SK-N-SH (cell line): Measurements from ENCODE around the gene ANKRD44. TPM values are rescaled to one million over a fixed set of nuclear protein-coding genes. Genes with fewer than 3 reads are reported as not detected.

Experiments
- CTCF ChIA-PET: fragments of 300-600, 350-600 bp; formaldehyde crosslinking; extraction: SDS; loops from one replicate; lab custom pipeline; 2021; lab: Yijun Ruan, JAX
- POLR2A ChIA-PET: fragments of 350-600 bp; sonication (Branson Sonifier 250); formaldehyde crosslinking; extraction: SDS; loops from one replicate; lab custom pipeline; 2020; ENCODE audit warnings: antibody characterized with exemption, inconsistent platforms; lab: Yijun Ruan, JAX
- DNase-seq: peaks from one replicate; pipeline ENCODE4 v3.0.0; 2012
- H2AFZ ChIP-seq: fragments of 200-600 bp; sonication (generic); 2 replicates; pipeline ENCODE4 v1.8.1; 2016; ENCODE audit warnings: antibody characterized with exemption, mild to moderate bottlenecking, low read depth
- H3F3A ChIP-seq: fragments of 200-600 bp; sonication (generic); replicated peaks from 2 replicates; pipeline ENCODE3; 2016; ENCODE audit warnings: antibody characterized with exemption, mild to moderate bottlenecking; ENCODE audit not compliant: insufficient read depth
- H3K27ac ChIP-seq, 2 experiments: fragments of 200-500 bp in 1 of 2; fragments of 200-600 bp in 1 of 2; sonication (Bioruptor generic) in 1 of 2; sonication (generic), shearing (Covaris generic) in 1 of 2; 2 replicates each; pipeline versions ENCODE4 v1.5.1 to v1.6.1; 2014 to 2016; ENCODE audit warnings: low read depth in 2 of 2, inconsistent platforms in 1 of 2, low read length in 1 of 2, mild to moderate bottlenecking in 1 of 2, mixed read lengths in 1 of 2
- H3K27me3 ChIP-seq: fragments of 200-600 bp; sonication (generic), shearing (Covaris generic); 2 replicates; pipeline ENCODE4 v1.6.1; 2016; ENCODE audit warnings: mixed run types; ENCODE audit not compliant: insufficient read depth
- H3K36me3 ChIP-seq, 2 experiments: fragments of 200-500 bp in 1 of 2; fragments of 200-600 bp in 1 of 2; sonication (Bioruptor generic) in 1 of 2; sonication (generic) in 1 of 2; replicated peaks in 1 of 2; 2 replicates each; pipeline versions ENCODE3 to v1.5.1; 2014 to 2016; ENCODE audit warnings: low read length in 1 of 2, mild to moderate bottlenecking in 1 of 2; ENCODE audit not compliant: insufficient read depth in 2 of 2, control insufficient read depth in 1 of 2
- H3K4me1 ChIP-seq, 2 experiments: fragments of 200-500 bp in 1 of 2; fragments of 200-600 bp in 1 of 2; sonication (Bioruptor generic) in 1 of 2; sonication (generic), shearing (Covaris generic) in 1 of 2; 2 replicates each; pipeline versions ENCODE4 v1.5.1 to v1.6.1; 2014 to 2016; ENCODE audit warnings: low read depth in 1 of 2, low read length in 1 of 2, mixed run types in 1 of 2; ENCODE audit not compliant: insufficient read depth in 2 of 2, control insufficient read depth in 1 of 2
- H3K4me2 ChIP-seq: fragments of 200-600 bp; sonication (generic), shearing (Covaris generic); 2 replicates; pipeline ENCODE4 v1.6.1; 2017; ENCODE audit warnings: mixed run types
- H3K4me3 ChIP-seq, 2 experiments: fragments of 200-500 bp in 1 of 2; fragments of 200-600 bp in 1 of 2; sonication (Bioruptor generic) in 1 of 2; sonication (generic), shearing (Covaris generic) in 1 of 2; 2 replicates each; pipeline versions ENCODE4 v1.5.1 to v1.8.1; 2014 to 2016; ENCODE audit warnings: low read depth in 2 of 2, inconsistent platforms in 1 of 2, low read length in 1 of 2, mild to moderate bottlenecking in 1 of 2, mixed read lengths in 1 of 2, moderate library complexity in 1 of 2
- H3K79me2 ChIP-seq: fragments of 200-600 bp; sonication (generic); 2 replicates; pipeline ENCODE4 v1.8.1; 2017; ENCODE audit warnings: mild to moderate bottlenecking; ENCODE audit not compliant: insufficient read depth
- H3K9ac ChIP-seq: fragments of 200-600 bp; sonication (generic); 2 replicates; pipeline ENCODE4 v1.6.1; 2017; ENCODE audit warnings: mixed run types
- H3K9me2 ChIP-seq: fragments of 200-600 bp; sonication (generic); 2 replicates; pipeline ENCODE4 v1.6.1; 2017; ENCODE audit warnings: mixed run types
- H3K9me3 ChIP-seq: fragments of 200-600 bp; sonication (generic); 2 replicates; pipeline ENCODE4 v1.6.1; 2017; ENCODE audit warnings: mixed run types, mild to moderate bottlenecking, moderate library complexity
- H4K20me1 ChIP-seq: fragments of 200-600 bp; sonication (generic); 2 replicates; pipeline ENCODE4 v1.6.1; 2017; ENCODE audit warnings: mild to moderate bottlenecking, mixed run types; ENCODE audit not compliant: insufficient read depth
- CTCF ChIP-seq: fragments of 200-600 bp; sonication (generic); IDR thresholded peaks from 2 replicates; pipeline ENCODE4 v1.6.1; 2017; ENCODE audit warnings: antibody characterized with exemption, mild to moderate bottlenecking, moderate library complexity
- EP300 ChIP-seq, 2 experiments: IDR thresholded peaks; 2 replicates each; pipeline versions ENCODE4 v1.4.0 to v1.6.1; 2012; ENCODE audit warnings: borderline replicate concordance in 1 of 2, low read depth in 1 of 2, low read length in 1 of 2
- FOXJ3 ChIP-seq: sonication (generic); formaldehyde crosslinking; IDR thresholded peaks from 2 replicates; pipeline ENCODE4 v1.5.1; 2020; ENCODE audit warnings: mild to moderate bottlenecking, missing genetic modification reagents
- FOXM1 ChIP-seq: IDR thresholded peaks from 2 replicates; pipeline ENCODE4 v1.4.0; 2012; ENCODE audit warnings: low read depth, mild to moderate bottlenecking
- GABPA ChIP-seq: IDR thresholded peaks from 2 replicates; pipeline ENCODE4 v1.4.0; 2012; ENCODE audit warnings: low read depth, mild to moderate bottlenecking
- MAX ChIP-seq: IDR thresholded peaks from 2 replicates; pipeline ENCODE4 v1.4.0; 2012; ENCODE audit warnings: low read depth
- MEF2A ChIP-seq: IDR thresholded peaks from 2 replicates; pipeline ENCODE4 v1.4.0; 2012; ENCODE audit warnings: low read depth, borderline replicate concordance
- MXI1 ChIP-seq: IDR thresholded peaks from 2 replicates; pipeline ENCODE4 v1.6.1; 2012; ENCODE audit warnings: mild to moderate bottlenecking, low read depth, low read length, improper control_type of control experiment
- NFIC ChIP-seq: IDR thresholded peaks from 2 replicates; pipeline ENCODE4 v1.4.0; 2012; ENCODE audit warnings: borderline replicate concordance
- NRF1 ChIP-seq: IDR thresholded peaks from 2 replicates; pipeline ENCODE4 v1.6.1; 2012; ENCODE audit warnings: low read depth, mild to moderate bottlenecking, low read length
- PBX3 ChIP-seq: IDR thresholded peaks from 2 replicates; pipeline ENCODE4; 2012
- RAD21 ChIP-seq: IDR thresholded peaks from 2 replicates; pipeline ENCODE4 v1.6.1; 2012; ENCODE audit warnings: mild to moderate bottlenecking, low read length
- RCOR1 ChIP-seq: fragments of 150-350 bp; IDR thresholded peaks from 2 replicates; pipeline ENCODE4 v1.6.1; 2017; ENCODE audit warnings: antibody characterized with exemption, low read length
- RFX5 ChIP-seq: IDR thresholded peaks from 2 replicates; pipeline ENCODE4 v1.6.1; 2012; ENCODE audit warnings: mild to moderate bottlenecking, improper control_type of control experiment, low read length
- RXRA ChIP-seq: IDR thresholded peaks from 2 replicates; pipeline ENCODE4 v1.4.0; 2012; ENCODE audit warnings: low read depth, mild to moderate bottlenecking, borderline replicate concordance
- TCF12 ChIP-seq: IDR thresholded peaks from 2 replicates; pipeline ENCODE4 v1.4.0; 2012
- TEAD4 ChIP-seq: IDR thresholded peaks from 2 replicates; pipeline ENCODE4 v1.4.0; 2012; ENCODE audit warnings: mild to moderate bottlenecking, borderline replicate concordance; ENCODE audit not compliant: insufficient read depth
- USF1 ChIP-seq: IDR thresholded peaks from 2 replicates; pipeline ENCODE4 v1.4.0; 2012; ENCODE audit warnings: low read depth, borderline replicate concordance
- YY1 ChIP-seq: IDR thresholded peaks from 2 replicates; pipeline ENCODE4 v1.4.0; 2012; ENCODE audit warnings: low read depth, mild to moderate bottlenecking
- ZBTB33 ChIP-seq: IDR thresholded peaks from 2 replicates; pipeline ENCODE4 v1.4.0; 2012; ENCODE audit warnings: low read depth, borderline replicate concordance
- WGBS: methylation state at CpG from one replicate; pipeline ENCODE4 v1.1.6; 2017; ENCODE audit warnings: low lambda C conversion rate; 5-methylcytosine and 5-hydroxymethylcytosine counted together
- polyA plus RNA-seq, 3 experiments: library from polyadenylated mRNA; depleted of rRNA; stranded (reverse); fragments of >200 nt; gene quantifications; 2 replicates each; pipeline ENCODE4 v1.2.3, GENCODE V29; 2012

Gene ANKRD44
- polyA plus RNA-seq, 1 of the 3 experiments (the other 2 are of a cell fraction): 12.5 TPM

GRCh38 chr2:197196541-197197180 is 113.9 kb downstream of the ANKRD44 start:
- H3K4me1 ChIP-seq: peaks cover 0 to 41% of the 10 kb centered on the region in 2 experiments; a peak in 2 of 4 replicates

GRCh38 chr2:197195518-197195917 is 115.1 kb downstream of the ANKRD44 start:
- POLR2A ChIA-PET: no interaction called here
- 29% methylated on average over 3 of the region's 3 CpGs for WGBS
- no peaks in the 10 kb centered on the region for H3K9me3 ChIP-seq
- TF ChIP-seq YY1: no peak
- no peak for TF ChIP-seq MXI1
- 0 out of 2 replicates have a peak, but pooled peaks have one; percentile 9 for TF ChIP-seq GABPA
- no peak for TF ChIP-seq CTCF
- TF ChIP-seq RCOR1: peak; percentile 23; the same call in 1 of the 2 replicates
- TF ChIP-seq ZBTB33: no peak
- TF ChIP-seq NRF1: no peak
- no peak for TF ChIP-seq FOXM1
- no peak for TF ChIP-seq MEF2A
- peak; percentile 32; the same call in 1 of the 2 replicates for TF ChIP-seq PBX3
- TF ChIP-seq RXRA: no peak
- TF ChIP-seq EP300 (IDR thresholded peaks at IDR 0.05; ENCODE audit: borderline replicate concordance in 1 of 2, low read depth in 1 of 2, low read length in 1 of 2): peak in 1 of 2 experiments; percentile 55; a peak in 1 of 4 replicates
- TF ChIP-seq FOXJ3 (CRISPR knock-in tag): no peak
- TF ChIP-seq NFIC: peak; percentile 23; the same call in 1 of the 2 replicates
- no peak for TF ChIP-seq TEAD4
- peak; percentile 39; the same call in 1 of the 2 replicates for TF ChIP-seq TCF12

More at GRCh38 chr2:197196541-197197180, 113.9 kb downstream of the ANKRD44 start:
- Histone ChIP-seq H3K4me3 (no peak overlapping the region), H3K9ac (no peak overlapping the region), H3K27me3 (no peaks in the 10 kb centered on the region), H3K79me2 (no peaks in the 10 kb centered on the region), H3K9me2 (no peaks in the 10 kb centered on the region), H3K4me2 (no peak overlapping the region), H3F3A (no peaks in the 10 kb centered on the region), H2AFZ (no peak overlapping the region), H3K36me3 (no peaks in the 10 kb centered on the region)
- WGBS: 67% methylated on average over 1 of the region's 2 CpGs
- CTCF ChIA-PET: interaction anchor here (0.6 to 1.4 kb wide), 3 partner anchors 63 to 115 kb away, joined by 3 to 4 read pairs (median 3); no protein-coding TSS in a partner anchor
- POLR2A ChIA-PET: no interaction called here
- TF ChIP-seq MAX (no peak), RAD21 (peak; percentile 7; the same call in 1 of the 2 replicates), RFX5 (no peak), RXRA (no peak), USF1 (no peak), NFIC (no peak)
- TF ChIP-seq, all 33 proteins: peak for 1
- no peak for DNase-seq
- H3K9me3 ChIP-seq: no peaks in the 10 kb centered on the region
- peak overlapping the region in 1 of 2 experiments; percentile 84; a peak in 2 of 4 replicates for H3K27ac ChIP-seq
- no peaks in the 10 kb centered on the region for H4K20me1 ChIP-seq

More at GRCh38 chr2:197195518-197195917, 115.1 kb downstream of the ANKRD44 start:
- H3K4me1 ChIP-seq: peaks cover 0 to 38% of the 10 kb centered on the region in 2 experiments; a peak in 2 of 4 replicates
- no peaks in the 10 kb centered on the region for H3K9me2 ChIP-seq
- no peak for DNase-seq
- no peaks in the 10 kb centered on the region for H3K27me3 ChIP-seq
- CTCF ChIA-PET: interaction anchor here (0.8 to 1.9 kb wide), 5 partner anchors 33 to 183 kb away, joined by 3 to 7 read pairs (median 5); partner anchors contain the start of gene ANKRD44
- H3K4me2 ChIP-seq: no peak overlapping the region
- H4K20me1 ChIP-seq: no peaks in the 10 kb centered on the region
- H2AFZ ChIP-seq: no peak overlapping the region; the same call in 1 of the 2 replicates
- no peaks in the 10 kb centered on the region for H3K36me3 ChIP-seq
- no peaks in the 10 kb centered on the region for H3K79me2 ChIP-seq
- peak overlapping the region; percentile 19 to 84; a peak in 3 of 4 replicates for H3K27ac ChIP-seq
- H3F3A ChIP-seq: no peaks in the 10 kb centered on the region
- no peak overlapping the region for H3K4me3 ChIP-seq
- H3K9ac ChIP-seq: no peak overlapping the region
